ENCODE measurements around the gene ERI3. TPM values are rescaled to one million over a fixed set of nuclear protein-coding genes. Genes with fewer than 3 reads are reported as not detected.

Gene ERI3
- polyA plus RNA-seq, 1 donor from 2014 or later, result 92.5 TPM

DNA sequence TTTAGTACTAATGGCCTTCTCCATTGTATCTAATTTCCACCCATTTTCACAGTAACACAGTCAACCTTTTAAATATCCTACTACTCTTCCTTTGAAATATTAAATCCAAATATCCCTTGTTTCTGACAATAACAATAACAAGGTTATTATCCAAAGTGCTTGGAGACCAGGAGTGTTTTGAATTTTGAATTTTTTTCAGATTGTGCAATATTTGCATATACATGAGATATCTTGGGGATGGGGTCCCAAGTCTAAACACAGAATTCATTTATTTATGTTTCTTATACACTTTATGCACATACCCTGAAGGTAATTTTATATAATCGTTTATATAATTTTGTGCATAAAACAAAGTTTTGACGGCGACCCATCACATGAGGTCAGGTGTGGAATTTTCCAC, 124.3 kb downstream of the ERI3 start:
- H3K27me3 ChIP-seq (ENCODE audit: insufficient read depth, low read depth, low read length), result no peaks in the 10 kb centered on the region
- no peaks in the 10 kb centered on the region for H3F3A ChIP-seq (ENCODE audit: insufficient read depth, low read length, poor library complexity, severe bottlenecking)
- H3K4me2 ChIP-seq (ENCODE audit: low read length), result no peak overlapping the region
- no peak overlapping the region for H3K4me3 ChIP-seq (ENCODE audit: low read length)
- no peak overlapping the region for H3K27ac ChIP-seq (ENCODE audit: low read length)
- TF ChIP-seq SMC3 (conservative IDR thresholded peaks at IDR 0.05; ENCODE audit: poor library complexity), result no peak
- TF ChIP-seq, protein P1, sequence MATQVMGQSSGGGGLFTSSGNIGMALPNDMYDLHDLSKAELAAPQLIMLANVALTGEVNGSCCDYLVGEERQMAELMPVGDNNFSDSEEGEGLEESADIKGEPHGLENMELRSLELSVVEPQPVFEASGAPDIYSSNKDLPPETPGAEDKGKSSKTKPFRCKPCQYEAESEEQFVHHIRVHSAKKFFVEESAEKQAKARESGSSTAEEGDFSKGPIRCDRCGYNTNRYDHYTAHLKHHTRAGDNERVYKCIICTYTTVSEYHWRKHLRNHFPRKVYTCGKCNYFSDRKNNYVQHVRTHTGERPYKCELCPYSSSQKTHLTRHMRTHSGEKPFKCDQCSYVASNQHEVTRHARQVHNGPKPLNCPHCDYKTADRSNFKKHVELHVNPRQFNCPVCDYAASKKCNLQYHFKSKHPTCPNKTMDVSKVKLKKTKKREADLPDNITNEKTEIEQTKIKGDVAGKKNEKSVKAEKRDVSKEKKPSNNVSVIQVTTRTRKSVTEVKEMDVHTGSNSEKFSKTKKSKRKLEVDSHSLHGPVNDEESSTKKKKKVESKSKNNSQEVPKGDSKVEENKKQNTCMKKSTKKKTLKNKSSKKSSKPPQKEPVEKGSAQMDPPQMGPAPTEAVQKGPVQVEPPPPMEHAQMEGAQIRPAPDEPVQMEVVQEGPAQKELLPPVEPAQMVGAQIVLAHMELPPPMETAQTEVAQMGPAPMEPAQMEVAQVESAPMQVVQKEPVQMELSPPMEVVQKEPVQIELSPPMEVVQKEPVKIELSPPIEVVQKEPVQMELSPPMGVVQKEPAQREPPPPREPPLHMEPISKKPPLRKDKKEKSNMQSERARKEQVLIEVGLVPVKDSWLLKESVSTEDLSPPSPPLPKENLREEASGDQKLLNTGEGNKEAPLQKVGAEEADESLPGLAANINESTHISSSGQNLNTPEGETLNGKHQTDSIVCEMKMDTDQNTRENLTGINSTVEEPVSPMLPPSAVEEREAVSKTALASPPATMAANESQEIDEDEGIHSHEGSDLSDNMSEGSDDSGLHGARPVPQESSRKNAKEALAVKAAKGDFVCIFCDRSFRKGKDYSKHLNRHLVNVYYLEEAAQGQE (IDR thresholded peaks at IDR 0.05; ENCODE audit: borderline replicate concordance), result no peak
- TF ChIP-seq MXI1 (conservative IDR thresholded peaks at IDR 0.05; ENCODE audit: poor library complexity, severe bottlenecking), result no peak
- TF ChIP-seq EP300 (conservative IDR thresholded peaks at IDR 0.05; ENCODE audit: poor library complexity, severe bottlenecking), result no peak
- TF ChIP-seq POLR2AphosphoS5 (IDR thresholded peaks at IDR 0.05), result no peak
- TF ChIP-seq, protein P2, sequence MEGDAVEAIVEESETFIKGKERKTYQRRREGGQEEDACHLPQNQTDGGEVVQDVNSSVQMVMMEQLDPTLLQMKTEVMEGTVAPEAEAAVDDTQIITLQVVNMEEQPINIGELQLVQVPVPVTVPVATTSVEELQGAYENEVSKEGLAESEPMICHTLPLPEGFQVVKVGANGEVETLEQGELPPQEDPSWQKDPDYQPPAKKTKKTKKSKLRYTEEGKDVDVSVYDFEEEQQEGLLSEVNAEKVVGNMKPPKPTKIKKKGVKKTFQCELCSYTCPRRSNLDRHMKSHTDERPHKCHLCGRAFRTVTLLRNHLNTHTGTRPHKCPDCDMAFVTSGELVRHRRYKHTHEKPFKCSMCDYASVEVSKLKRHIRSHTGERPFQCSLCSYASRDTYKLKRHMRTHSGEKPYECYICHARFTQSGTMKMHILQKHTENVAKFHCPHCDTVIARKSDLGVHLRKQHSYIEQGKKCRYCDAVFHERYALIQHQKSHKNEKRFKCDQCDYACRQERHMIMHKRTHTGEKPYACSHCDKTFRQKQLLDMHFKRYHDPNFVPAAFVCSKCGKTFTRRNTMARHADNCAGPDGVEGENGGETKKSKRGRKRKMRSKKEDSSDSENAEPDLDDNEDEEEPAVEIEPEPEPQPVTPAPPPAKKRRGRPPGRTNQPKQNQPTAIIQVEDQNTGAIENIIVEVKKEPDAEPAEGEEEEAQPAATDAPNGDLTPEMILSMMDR (IDR thresholded peaks at IDR 0.05; ENCODE audit: poor library complexity, severe bottlenecking), result no peak
- no peak for TF ChIP-seq EZH2 (IDR thresholded peaks at IDR 0.05; ENCODE audit: borderline replicate concordance, insufficient read depth, low read length, poor library complexity, severe bottlenecking)
- no peak for TF ChIP-seq TAF1 (IDR thresholded peaks at IDR 0.05; ENCODE audit: low read depth)
- TF ChIP-seq RAD21 (conservative IDR thresholded peaks at IDR 0.05), result no peak
- peaks cover 5% of the 10 kb centered on the region for H3K36me3 ChIP-seq (ENCODE audit: insufficient read depth, low read length)
- no peaks in the 10 kb centered on the region for H3K9me3 ChIP-seq (ENCODE audit: low read length)
- no peak overlapping the region for H3K9ac ChIP-seq (ENCODE audit: low read length)
- H2AFZ ChIP-seq (ENCODE audit: low read depth, low read length), result no peak overlapping the region
- no peaks in the 10 kb centered on the region for H3K9me2 ChIP-seq (ENCODE audit: insufficient read depth, low read length)
- no peaks in the 10 kb centered on the region for H3K79me2 ChIP-seq (replicated peaks; ENCODE audit: insufficient read depth, low read length)
- no peaks in the 10 kb centered on the region for H4K20me1 ChIP-seq (ENCODE audit: insufficient read depth)

DNA sequence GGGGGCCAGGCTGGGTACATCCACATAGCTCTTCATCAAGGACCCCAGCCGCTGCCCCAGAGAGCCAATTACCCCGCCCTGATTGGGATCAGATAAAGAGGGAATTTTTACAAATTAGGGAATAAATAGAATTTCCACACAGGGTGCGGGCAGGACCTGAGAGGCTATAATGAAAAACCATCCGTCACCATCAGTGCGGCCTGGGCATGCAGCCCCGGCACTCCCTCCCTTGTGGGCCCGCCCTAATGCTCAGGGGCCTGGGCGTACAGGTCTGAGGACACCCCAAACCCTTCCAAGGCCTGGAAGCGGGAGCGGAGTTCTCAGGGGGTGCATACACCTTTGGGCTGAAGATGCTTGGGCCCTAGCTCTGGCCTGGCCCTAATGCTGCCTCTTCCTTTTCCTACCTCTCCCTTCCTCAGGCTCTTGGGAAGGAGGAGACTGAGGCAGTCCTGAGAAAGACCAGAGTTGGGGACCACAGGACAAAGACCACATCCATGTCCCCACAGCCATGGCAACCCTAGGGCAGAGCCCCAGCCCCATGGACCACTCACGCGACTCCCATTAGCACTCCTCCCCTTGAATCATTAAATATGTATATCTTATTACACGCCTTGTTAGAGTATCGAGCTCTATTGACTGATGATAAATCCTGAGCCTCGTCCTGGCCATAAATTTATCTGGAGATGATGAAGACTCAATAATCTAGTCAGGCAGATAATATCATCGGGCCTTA, 125.5 kb downstream of the ERI3 start:
- no peaks in the 10 kb centered on the region for H3F3A ChIP-seq (ENCODE audit: insufficient read depth, low read length, poor library complexity, severe bottlenecking)
- TF ChIP-seq SMC3 (conservative IDR thresholded peaks at IDR 0.05; ENCODE audit: poor library complexity) (no peak), EZH2 (IDR thresholded peaks at IDR 0.05; ENCODE audit: borderline replicate concordance, insufficient read depth, low read length, poor library complexity, severe bottlenecking) (no peak), EP300 (conservative IDR thresholded peaks at IDR 0.05; ENCODE audit: poor library complexity, severe bottlenecking) (no peak), POLR2AphosphoS5 (IDR thresholded peaks at IDR 0.05) (no peak), TAF1 (IDR thresholded peaks at IDR 0.05; ENCODE audit: low read depth) (no peak), RAD21 (conservative IDR thresholded peaks at IDR 0.05) (no peak)
- TF ChIP-seq, protein P2 (IDR thresholded peaks at IDR 0.05; ENCODE audit: poor library complexity, severe bottlenecking), result no peak
- no peak overlapping the region for H2AFZ ChIP-seq (ENCODE audit: low read depth, low read length)
- peaks cover 5% of the 10 kb centered on the region for H3K36me3 ChIP-seq (ENCODE audit: insufficient read depth, low read length)
- no peaks in the 10 kb centered on the region for H3K27me3 ChIP-seq (ENCODE audit: insufficient read depth, low read depth, low read length)
- no peak overlapping the region for H3K27ac ChIP-seq (ENCODE audit: low read length)
- H3K4me3 ChIP-seq (ENCODE audit: low read length), result no peak overlapping the region
- H3K9me3 ChIP-seq (ENCODE audit: low read length), result no peaks in the 10 kb centered on the region
- no peaks in the 10 kb centered on the region for H3K79me2 ChIP-seq (replicated peaks; ENCODE audit: insufficient read depth, low read length)
- H3K9ac ChIP-seq (ENCODE audit: low read length), result no peak overlapping the region
- no peaks in the 10 kb centered on the region for H4K20me1 ChIP-seq (ENCODE audit: insufficient read depth)
- H3K9me2 ChIP-seq (ENCODE audit: insufficient read depth, low read length), result no peaks in the 10 kb centered on the region
- no peak overlapping the region for H3K4me2 ChIP-seq (ENCODE audit: low read length)
